ENCODE measurements around the gene CALHM2.
"Not testable (repeated sequence)": the region's sequence is repeated elsewhere in the genome, so short reads cannot be mapped to it uniquely, and the experiment has no call there.

Gene CALHM2, protein sequence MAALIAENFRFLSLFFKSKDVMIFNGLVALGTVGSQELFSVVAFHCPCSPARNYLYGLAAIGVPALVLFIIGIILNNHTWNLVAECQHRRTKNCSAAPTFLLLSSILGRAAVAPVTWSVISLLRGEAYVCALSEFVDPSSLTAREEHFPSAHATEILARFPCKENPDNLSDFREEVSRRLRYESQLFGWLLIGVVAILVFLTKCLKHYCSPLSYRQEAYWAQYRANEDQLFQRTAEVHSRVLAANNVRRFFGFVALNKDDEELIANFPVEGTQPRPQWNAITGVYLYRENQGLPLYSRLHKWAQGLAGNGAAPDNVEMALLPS

DNA sequence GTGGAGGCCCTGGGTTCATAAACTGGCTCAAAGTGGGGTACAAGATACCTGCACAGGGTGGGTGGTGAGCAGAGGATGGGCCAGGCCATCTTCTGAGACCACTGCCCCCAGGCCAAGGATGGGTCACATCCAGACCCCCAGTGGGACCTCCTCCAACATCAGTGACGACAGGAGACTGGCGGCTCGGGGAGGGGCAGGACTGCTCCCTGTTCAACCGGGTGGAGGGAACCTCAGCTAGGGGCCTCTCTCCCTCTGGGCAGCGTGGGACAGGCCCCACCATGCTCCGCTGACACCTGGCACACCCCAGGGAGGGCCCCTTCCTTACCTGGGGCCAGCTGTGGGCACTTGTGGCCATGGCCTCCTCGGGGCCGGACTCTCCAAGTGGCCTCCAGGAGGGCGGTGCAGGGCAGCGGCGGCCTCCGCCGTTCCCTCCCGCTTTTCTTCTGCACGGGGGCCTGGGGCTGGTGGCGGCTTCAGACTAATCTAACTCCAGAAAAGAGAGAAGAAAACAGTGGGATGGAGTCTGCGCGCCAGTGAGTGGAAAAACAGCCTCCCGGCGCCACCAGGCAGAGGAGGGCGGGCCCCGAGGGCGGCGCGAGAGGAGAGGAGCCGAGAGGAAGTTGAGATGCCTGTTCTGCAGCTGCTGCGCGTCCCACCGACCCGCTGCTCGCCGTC, at the start of gene CALHM2:
TSS of gene CALHM2 (minus strand) at position 540 of the 675 bp plus-strand sequence. CDS start 2,429 bp downstream, outside the sequence.
- peak; percentile 44 for DNase-seq

DNA sequence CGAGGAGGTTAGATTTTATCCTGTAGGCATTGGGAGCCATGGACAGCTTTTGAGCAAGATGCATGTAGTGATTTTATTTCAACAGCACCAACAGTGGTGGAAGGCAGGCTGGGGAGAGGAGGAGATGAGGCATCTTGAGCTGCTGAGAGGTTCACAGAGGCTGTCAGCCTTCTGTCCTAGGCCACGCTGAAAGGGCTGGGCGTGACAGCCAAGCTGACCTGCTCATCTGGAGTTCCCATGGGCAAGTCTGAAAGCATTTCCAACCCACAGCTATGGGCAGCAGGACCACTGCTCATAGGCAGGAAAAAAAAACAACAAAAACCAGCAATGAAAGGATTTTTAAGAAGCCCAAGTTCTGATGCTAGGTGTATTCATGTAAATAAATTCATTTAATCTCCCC, 49.0 kb upstream of the CALHM2 start:
- DNase-seq, result no peak

DNA sequence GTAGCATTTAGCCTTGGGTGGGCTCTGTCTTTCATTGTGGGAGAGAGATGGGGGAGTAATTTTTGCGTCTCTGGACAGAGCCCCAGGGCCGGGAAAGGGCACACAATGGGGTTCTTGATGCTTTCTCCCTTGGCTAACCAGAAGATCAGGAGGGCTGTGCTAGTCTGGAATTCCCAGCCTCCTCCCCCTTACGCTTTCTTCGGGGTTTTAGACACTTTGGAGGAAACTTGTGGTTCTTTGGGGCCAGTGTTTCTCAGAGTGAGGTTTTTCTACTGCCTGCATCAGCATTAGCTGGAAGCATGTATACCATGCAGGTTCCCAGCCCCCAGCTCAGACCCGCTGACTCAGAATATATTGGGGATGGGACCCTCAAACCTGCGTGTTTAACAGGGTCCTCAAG, 48.3 kb upstream of the CALHM2 start:
- no peak for DNase-seq

DNA sequence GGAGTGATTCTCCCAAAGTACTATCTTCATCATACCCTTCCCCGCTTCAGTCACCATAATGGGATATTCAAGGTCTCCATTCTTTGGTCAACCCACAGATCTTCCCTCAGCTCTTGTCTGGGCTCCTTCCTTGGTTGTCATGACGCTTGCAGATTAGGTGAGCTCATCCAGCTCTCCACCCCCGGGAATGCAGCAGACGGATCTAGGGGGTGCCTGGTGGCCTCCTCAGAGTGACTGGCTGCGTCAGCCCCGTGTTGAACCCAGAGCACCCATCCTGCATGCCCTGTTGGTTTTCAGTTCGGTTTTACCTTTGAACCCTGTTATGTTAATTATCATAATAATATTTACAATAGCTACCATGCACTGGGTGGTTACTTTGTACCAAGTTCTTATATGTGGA, 47.7 kb upstream of the CALHM2 start:
- no peak for DNase-seq

DNA sequence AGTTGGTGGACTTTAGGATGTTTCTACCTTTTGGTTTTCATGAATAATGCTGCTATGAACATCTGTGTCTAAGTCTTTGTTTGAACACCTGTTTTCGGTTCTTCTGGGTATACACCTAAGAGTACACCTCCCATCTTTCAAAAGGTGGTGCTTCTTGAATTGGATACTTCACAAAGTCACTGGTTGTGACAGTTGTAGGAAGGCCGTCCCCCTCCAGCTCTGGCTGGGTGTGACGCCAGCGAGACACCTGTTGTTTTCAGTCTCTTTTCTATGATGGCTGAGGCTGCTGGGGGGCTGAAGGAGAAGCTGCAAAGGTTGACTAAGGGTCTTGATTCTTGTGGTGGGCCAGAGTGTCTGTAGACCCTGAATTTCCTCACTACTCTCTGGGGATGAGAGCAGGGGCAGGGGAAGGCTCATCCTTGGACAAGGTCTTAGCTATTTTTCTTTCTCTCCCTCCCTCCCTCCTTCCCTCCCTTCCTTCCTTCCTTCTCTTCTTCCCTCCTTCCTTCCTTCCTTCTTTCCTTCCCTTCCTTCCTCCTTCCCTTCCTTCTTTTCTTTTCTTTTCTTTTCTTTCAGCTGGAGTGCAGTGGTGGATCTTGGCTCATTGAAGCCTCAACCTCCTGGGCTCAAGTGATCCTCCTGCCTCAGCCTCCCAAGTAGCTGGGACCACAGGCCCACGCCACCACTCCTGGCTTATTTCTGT, 46.9 kb upstream of the CALHM2 start:
- DNase-seq, result no peak

DNA sequence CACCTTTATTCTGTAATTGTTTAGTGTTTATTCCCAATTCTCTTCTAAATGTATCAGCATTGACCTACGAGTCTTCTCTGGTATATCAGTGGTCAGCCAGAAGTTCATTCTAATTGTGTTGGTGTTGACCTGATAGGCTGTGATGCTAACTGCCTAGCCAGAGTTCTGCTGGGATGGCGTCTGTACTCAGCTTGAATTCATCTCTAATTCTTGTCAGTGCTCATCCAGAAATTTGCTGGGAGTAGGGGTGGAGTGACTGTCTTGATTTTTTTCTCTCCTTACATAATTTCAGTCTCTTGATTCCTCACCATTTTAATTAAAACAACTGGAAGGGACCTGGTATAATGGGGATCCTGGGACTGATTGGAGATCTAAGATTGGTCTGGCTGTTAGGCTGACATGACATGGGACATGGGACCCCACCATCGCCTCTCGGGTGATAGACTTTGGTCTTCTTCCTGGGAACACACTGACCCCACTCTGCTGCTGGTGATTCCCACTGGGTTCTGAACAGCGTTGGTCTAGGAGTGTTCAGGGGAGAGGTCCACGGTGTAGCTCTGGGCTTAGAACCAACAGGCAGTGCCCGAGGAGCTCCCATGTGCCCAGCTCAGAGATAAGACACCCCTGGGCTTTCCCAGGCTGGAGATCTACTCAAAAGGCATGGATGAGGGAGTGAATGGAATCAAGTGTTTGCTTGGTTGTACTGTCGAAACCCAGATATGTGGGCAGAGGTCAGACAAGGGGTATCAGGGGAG, 45.2 kb upstream of the CALHM2 start:
- no peak for DNase-seq

DNA sequence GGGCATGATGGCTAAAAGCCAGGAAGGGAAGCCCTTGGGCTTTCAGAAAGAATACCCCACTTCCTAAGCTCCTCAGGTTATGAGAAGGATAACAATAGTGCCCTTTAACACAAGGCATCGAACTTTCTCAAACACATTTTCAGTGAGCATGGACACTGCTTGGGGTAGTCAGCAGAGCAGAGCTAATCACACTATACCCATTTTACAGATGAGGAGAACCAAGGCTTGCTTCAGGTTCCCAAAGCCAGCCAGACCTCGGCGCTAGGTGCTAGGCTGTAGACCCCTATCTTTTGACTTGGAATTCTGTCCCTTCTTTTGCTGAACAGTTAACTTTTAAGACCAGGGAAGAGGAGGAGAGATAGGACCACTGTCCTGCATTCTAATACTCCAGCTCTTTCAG, 43.2 kb upstream of the CALHM2 start:
- DNase-seq, result no peak

DNA sequence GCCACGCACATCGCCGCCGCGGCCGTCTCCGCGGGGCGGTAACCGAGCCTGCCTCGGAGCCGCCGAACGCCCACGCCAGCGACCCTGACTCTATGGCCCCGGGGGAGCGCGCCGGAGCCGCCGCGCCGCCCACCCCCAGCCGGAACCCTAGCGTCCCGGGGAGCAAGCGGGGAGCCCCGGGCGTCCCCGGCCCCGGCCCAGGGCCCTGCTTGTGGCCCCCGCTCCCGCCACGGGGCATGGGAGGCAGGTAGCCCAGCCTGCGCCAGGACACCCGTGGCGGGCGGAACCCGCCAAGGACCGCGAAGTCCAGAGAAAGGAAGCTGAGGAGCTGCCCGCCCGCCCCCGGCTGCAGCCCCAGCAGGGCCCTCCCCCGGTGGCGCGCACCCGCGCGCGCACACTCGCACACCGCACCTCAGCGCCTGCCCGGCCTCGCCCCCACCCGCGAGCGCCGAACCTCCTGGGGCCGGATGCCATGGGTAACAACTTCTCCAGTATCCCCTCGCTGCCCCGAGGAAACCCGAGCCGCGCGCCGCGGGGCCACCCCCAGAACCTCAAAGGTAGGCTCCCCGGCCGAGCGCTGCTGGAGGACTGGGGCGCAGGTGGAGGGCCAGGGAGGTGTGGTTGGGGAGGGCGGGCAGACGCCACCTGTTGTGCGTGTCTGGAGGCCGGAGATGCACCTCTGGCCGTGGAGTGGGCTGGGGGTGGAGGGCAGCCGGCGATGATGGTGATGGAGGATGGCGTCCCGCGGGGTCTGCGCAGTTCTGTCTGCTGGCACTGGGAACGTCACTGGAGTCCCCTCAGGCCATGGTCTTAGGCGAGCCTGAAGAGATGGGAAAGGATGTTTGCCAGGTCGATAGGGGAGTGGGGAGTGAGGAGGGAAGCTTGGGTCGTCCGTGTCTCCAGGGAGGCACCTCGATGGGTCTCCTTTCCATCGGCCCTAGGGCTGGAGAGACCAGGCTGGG, 42.0 kb upstream of the CALHM2 start:
- DNase-seq, result peak; percentile 30

DNA sequence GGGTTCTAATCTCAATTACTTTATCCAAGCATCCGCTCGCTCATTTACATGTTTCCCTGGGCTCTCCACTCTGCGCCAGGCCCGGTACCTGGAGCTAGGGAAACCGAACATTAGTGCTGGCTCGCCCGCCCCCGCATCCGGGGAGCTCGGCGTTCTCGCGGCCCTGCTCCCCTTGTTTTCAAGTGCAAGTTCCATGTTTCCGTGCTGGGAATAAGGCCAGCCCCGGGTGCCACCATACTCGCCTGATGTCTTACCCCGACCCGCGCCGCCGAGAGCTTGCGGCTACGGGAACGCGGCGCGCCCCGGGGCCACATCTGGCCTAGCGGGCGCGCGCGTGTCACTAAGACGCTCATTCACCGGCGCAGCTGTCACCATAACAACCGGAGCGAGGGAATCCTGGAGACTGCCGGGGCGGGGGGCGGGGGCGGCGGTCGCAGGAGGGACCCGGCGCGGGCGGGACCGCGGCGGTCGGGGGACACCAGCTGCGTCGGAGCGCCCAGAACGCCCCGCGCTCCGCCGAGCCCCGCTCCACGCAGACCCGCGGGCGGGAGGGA, 41.3 kb upstream of the CALHM2 start, which contains the start of gene NEURL1:
TSS of gene NEURL1 (plus strand) at position 344 of the 554 bp plus-strand sequence. CDS start 683 bp downstream, outside the sequence.
- peak; percentile 19 for DNase-seq

DNA sequence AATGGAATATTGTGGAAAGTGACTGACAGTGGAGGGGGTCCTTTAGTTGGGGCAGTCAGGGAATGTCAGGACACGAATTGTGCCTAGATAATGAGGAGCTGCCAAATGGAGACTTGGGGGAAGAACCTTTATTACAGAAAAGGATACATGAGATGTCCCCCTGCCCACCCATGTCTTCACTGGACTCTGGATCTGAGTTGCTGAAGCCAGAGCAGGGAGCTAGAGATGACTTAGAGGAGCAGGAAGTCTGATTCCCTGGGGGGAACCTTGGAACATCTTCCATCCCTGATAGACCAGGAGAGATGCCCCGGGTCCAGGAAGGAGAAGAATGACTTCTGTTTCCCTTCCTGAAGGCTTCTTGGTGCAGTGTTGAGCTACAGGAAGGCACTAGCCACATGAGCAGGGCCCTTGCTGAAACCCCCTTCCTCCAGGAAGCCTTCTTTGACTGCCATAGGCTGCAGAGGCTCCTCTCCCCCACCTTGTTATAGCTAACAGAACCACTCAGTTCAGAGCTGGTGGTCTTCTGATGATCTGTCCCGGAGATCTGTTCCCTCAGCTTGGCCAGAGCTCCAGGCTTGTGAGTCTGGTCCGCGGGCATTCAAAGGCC, 40.6 kb upstream of the CALHM2 start:
- no peak for DNase-seq

DNA sequence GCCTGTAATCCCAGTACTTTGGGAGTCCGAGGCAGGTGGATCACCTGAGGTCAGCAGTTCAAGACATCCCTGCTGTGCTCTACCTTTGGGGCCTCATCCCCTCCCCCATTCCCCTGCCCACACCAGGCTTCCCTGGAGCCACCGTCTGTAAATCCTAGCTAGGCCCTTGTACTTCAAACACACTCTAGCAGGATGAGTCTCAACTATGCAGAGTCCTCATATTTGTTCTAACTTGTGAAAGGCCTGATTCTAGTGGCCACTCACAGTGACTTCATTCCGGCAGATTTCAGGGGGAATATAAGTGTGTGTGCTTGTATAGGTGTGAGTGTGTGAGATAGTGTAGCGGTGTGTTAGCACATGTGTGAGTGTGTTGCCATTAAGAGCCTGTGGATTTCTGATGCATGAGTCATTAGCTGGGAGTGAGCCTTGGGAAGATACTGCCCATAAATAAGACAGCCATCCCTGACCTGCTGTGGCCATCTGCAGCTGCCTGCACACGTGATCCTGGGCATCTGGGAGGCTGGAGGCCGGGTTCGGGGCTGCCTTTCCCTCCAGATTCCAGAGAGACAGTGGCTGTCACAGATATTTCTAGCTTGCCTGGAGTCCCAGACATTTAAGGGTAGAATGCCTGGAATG, 39.7 kb upstream of the CALHM2 start:
- no peak for DNase-seq

DNA sequence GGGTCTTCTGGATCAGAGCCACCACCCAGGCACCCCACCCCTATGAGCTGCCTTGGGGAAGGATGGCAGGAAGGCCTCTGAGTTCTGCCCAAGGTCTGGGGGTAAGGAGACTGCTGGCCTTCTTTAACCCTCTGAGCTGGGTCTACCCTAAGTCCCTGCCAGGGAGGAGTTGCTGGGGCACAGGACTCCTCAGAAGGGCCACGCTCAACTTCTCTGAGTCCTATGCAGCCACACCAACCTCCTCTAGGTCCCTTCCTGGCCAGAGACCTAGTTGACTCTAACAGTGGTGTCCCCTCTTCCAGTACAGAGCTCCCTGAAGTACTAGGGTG, 38.8 kb upstream of the CALHM2 start:
- no peak for DNase-seq

DNA sequence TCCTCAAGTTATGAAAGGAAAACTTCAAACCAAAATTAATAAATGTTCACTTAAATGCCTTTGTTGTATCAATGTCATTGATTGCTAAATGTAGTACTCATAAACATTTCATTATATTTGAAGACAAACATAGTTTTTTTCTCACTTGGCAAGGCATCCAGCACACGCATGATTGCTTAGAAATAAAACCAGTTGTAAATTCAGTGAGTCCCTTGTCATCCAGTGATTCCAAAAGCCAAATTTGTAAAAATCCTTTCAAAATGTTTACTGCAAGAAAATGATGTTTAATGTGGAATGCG, 35.2 kb upstream of the CALHM2 start:
- no peak for DNase-seq

DNA sequence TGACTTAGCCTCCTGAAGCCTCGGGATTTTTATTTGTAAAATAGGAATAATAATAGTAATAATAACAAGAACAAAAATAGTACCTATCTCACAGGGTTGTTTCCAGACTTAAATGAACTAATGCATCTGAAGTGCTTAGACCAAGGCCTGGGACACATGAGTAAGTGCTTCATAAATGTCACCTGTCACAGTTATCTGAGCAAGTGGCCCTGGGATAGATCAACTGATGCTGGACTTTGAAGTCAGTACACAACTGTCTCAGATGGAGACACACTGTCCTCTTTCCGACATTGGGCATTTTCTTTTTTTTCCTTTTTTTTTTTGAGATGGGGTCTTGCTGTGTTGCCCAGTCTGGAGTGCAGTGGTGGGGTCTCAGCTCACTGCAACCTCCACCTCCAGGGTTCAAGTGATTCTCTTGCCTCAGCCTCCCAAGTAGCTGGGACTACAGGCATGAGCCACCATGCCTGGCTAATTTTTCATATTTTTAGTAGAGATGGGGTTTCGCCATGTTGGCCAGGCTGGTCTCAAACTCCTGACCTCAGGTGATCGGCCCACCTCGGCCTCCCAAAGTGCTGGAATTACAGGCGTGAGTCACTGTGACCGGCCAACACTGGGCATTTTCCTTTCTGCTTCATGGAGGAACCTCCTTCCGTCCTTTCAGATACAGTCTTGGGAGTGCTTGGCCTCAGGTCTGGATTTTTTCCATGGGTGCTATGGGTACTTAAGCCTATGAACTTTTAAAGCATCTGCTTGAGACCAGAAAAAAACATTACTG, 34.7 kb upstream of the CALHM2 start:
- DNase-seq, result not testable (repeated sequence)

DNA sequence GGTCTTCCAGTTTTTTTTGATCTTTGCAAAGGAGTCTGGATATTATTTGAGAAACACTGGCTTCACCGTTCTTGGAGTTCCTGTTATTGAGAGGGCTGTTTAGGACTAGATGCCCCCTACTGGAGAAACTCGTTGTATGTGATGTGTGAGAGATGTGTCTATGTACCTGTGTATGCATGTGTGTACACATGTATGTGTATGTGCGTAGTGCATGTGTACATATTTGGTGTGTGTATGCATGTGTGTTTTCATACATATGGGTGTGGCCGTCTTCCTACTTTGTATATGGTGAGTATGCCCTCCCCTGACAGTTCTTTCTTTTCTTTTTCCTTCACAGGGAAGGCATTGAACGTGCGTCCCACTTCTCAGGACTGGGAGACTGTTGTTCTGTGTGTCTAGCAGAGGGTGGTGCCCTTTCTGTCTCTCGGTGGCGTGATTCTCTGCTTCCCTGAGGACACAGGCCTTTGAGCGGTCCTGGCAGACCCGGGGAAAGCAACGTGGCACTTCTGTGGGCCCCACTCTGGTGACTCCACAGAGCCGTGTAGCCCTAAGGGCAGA, 29.9 kb upstream of the CALHM2 start:
- DNase-seq, result peak; percentile 83

DNA sequence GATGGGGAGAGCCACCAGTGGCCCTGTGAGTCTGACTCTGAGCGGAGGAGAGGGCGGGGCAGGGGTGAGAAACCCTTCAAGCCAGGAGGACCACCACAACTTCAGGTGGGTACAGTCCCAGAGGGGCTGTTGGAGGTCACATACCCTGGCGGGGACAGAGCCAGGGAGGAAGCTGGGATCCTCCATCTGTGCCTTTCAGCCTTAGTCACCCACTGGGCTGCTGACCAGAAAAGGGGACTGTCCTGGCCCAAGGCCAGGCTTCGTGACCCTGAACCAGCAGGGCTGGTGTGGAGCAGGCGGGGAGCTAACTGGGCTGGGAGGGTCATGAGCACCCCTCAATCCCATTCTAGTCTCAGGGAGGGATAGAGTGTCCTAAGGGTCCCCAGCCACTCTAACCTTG, 28.4 kb upstream of the CALHM2 start:
- DNase-seq, result no peak

DNA sequence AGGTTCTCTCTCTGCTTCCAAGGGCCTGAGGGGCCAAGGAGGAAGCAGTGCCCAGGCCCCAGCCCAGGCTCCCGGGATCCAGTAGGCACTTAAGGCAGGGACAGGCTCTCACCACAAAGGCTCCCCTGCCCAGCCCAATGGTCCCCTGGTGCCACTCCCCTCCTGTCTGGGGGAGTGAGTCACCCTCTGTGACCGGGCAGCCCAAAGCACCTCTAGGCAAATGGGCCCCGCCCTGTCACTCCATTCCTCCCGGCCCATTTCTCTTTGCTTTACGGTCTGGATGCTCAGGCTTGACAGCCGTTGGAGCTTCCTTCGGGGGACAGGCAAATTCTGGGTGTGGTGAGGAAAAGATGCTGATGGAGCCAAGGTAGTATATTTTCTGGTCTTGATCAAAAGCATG, 27.0 kb upstream of the CALHM2 start, which contains the start of gene CALHM3:
TSS of gene CALHM3 (minus strand) at position 106 of the 400 bp plus-strand sequence. CDS start 208 bp downstream, outside the sequence.
- no peak for DNase-seq

DNA sequence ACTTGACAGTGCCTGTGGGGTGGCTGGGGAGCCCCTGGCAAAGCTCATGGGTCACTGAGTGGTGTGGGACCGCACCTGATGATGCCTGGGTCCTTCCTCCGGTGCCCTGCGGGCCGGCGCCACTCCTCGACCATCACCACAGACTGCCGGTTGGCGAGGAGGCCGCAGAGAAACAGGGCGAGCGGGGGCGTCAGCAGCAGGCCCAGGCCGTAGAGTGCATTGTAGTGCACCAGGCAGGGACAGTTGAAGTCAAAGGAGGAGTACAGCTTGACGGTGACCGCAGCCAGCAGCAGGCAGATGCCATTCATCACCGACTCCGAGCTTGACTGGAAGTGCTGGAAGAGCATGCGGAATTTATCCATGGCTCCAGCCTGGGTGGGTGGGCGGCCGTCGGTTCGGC, 26.5 kb upstream of the CALHM2 start:
- no peak for DNase-seq

DNA sequence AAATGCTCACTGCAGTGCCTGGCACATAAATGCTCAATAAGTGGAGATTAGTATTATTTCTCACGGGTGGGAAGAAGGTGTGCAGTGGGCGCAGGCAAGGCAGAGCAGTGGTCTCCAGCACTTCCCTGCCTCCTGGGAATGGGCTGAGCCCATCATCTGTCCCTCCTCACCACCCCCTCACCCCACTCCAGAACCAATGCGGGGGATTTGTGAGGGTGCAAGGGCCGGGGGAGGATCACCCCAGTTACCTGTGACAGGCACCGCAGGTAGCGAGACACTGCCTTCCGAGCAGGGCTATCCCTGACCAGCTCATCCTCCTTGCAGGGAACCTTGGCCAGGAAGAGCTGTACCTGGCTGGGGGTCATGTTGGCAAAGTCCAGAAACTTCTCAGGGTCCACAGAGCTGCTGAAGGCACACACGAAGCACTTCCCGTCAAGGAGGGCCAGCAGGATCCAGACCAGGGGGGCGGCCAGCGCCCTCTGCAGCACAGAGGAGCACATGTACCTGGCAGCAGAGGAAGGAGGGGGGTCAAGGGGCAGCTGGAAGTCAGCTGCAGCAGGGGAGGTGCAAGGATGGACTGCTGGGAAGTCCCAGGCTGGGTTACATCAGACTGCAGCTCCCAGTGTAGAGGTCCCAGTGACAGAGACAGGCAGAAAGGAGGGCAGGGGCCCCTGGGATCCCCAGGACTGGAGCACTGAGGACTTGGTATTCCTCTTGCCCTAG, 24.0 kb upstream of the CALHM2 start:
- peak; percentile 26 for DNase-seq

Data from CD4-positive, alpha-beta T cell treated with Interleukin-10 for 1 hour (primary cell).